CD4-positive, alpha-beta T cell treated with Interleukin-21 for 1 hour (primary cell): ENCODE results near the gene EDA.
"Not testable (repeated sequence)": the region's sequence is repeated elsewhere in the genome, so short reads cannot be mapped to it uniquely, and the experiment has no call there.

Source experiments
- DNase-seq: peaks from one replicate; pipeline ENCODE4 v3.0.0-alpha.2; 2020

Gene EDA

GRCh38 chrX:69961365-69962072, 345.6 kb downstream of the EDA start:
- DNase-seq: no peak

- no peak for DNase-seq
Observed at GRCh38 chrX:69968950-69969349, 353.0 kb downstream of the EDA start.

GRCh38 chrX:69969460-69969859, 353.5 kb downstream of the EDA start:
- no peak for DNase-seq

- no peak for DNase-seq
Observed at GRCh38 chrX:69987691-69988090, 371.8 kb downstream of the EDA start.

- peak; percentile 13 for DNase-seq
Observed at GRCh38 chrX:69988955-69989394, 373.1 kb downstream of the EDA start.

GRCh38 chrX:69991685-69992084, 375.8 kb downstream of the EDA start:
- DNase-seq: no peak

- no peak for DNase-seq
Observed at GRCh38 chrX:69993494-69993893, 377.6 kb downstream of the EDA start.

GRCh38 chrX:69995362-69996112, 379.6 kb downstream of the EDA start:
- DNase-seq: no peak

- DNase-seq: no peak
Observed at GRCh38 chrX:69996113-69996468, 380.2 kb downstream of the EDA start.

GRCh38 chrX:69998299-69998698, 382.4 kb downstream of the EDA start:
- DNase-seq: not testable (repeated sequence)

- no peak for DNase-seq
Observed at GRCh38 chrX:70001269-70001668, 385.4 kb downstream of the EDA start.

GRCh38 chrX:70001708-70002341, 385.9 kb downstream of the EDA start:
- no peak for DNase-seq

GRCh38 chrX:70007946-70008345, 392.0 kb downstream of the EDA start:
- no peak for DNase-seq

- no peak for DNase-seq
Observed at GRCh38 chrX:70009049-70009448, 393.1 kb downstream of the EDA start.

- no peak for DNase-seq
Observed at GRCh38 chrX:70009970-70010369, 394.1 kb downstream of the EDA start.

- DNase-seq: no peak
Observed at GRCh38 chrX:70012756-70013155, 396.8 kb downstream of the EDA start.

GRCh38 chrX:70013466-70014381, 397.8 kb downstream of the EDA start:
- DNase-seq: no peak

- DNase-seq: peak; percentile 14
Observed at GRCh38 chrX:70016513-70016912, 400.6 kb downstream of the EDA start.

- no peak for DNase-seq
Observed at GRCh38 chrX:70022616-70023015, 406.7 kb downstream of the EDA start.

GRCh38 chrX:70025464-70025863, 409.6 kb downstream of the EDA start:
- no peak for DNase-seq

- no peak for DNase-seq
Observed at GRCh38 chrX:70026112-70026850, 410.4 kb downstream of the EDA start.

GRCh38 chrX:70026851-70027200, 410.9 kb downstream of the EDA start:
- DNase-seq: no peak
